Ovary (tissue), 10 donors: Measurements from ENCODE around the gene GABRA4. TPM values are rescaled to one million over a fixed set of nuclear protein-coding genes. Genes with fewer than 3 reads are reported as not detected.

Experiments used
- DNase-seq, 5 donors: peaks; one replicate each; pipeline ENCODE4 v3.0.0-alpha.2; 2019 to 2020
- H3K27ac ChIP-seq, 2 donors: fragments of 200-600 bp; one replicate each; pipeline versions ENCODE4 v1.5.1 to v1.8.0; 2019 to 2022
- H3K27me3 ChIP-seq: fragments of 200-600 bp; one replicate; pipeline ENCODE4 v1.8.0; 2022
- H3K36me3 ChIP-seq: fragments of 200-600 bp; sonication (generic); one replicate; pipeline ENCODE4 v1.5.1; 2019
- H3K4me1 ChIP-seq: one replicate; pipeline ENCODE4 v1.8.1; 2013; ENCODE audit warnings: mild to moderate bottlenecking, moderate library complexity; ENCODE audit not compliant: insufficient read depth
- H3K4me3 ChIP-seq: fragments of 200-600 bp; sonication (generic); one replicate; pipeline ENCODE4 v1.5.1; 2017
- H3K9me3 ChIP-seq, 2 donors: fragments of 200-600 bp in 1 of 2; sonication (generic) in 1 of 2; one replicate each; pipeline versions ENCODE4 v1.5.1 to v1.8.1; 2013 to 2019; ENCODE audit warnings: mild to moderate bottlenecking in 1 of 2, moderate library complexity in 1 of 2
- CTCF ChIP-seq, 3 donors: fragments of 450-650 bp in 2 of 3; fragments of 200-600 bp in 1 of 3; IDR thresholded peaks; one replicate each; pipeline versions ENCODE4 v1.5.1 to v1.8.0; 2016 to 2022; ENCODE audit warnings: antibody characterized with exemption in 3 of 3, mild to moderate bottlenecking in 1 of 3
- EP300 ChIP-seq: sonication (generic); formaldehyde crosslinking; IDR thresholded peaks from one replicate; pipeline ENCODE4 v1.6.1; 2017; ENCODE audit warnings: antibody characterized with exemption
- POLR2A ChIP-seq: fragments of 450-650 bp; IDR thresholded peaks from one replicate; pipeline ENCODE4 v1.6.1; 2017; ENCODE audit warnings: antibody characterized with exemption, mild to moderate bottlenecking, moderate library complexity
- WGBS, 3 donors: extraction: QIAGEN DNeasy Blood & Tissue Kit in 1 of 3; methylation state at CpG; one replicate each; pipeline versions ENCODE4 v1.1.5 to v1.1.7; 2013 to 2017; 5-methylcytosine and 5-hydroxymethylcytosine counted together
- intact Hi-C, 4 donors: fragments of 100-400 bp; cut with DNase I; formaldehyde crosslinking; loops; one replicate each; pipeline versions ENCODE4 v1.11.0 to v1.15.1; 2022 to 2023
- long read RNA-seq, 3 donors: library from polyadenylated mRNA in 2 of 3; unstranded in 2 of 3; transcript quantifications; one replicate each; pipeline ENCODE4 v2.0.0 and lab custom pipeline, GENCODE V29; 2021 to 2026
- polyA plus RNA-seq, 2 donors: library from polyadenylated mRNA; stranded (reverse); fragments of 200-250 nt in 1 of 2; fragments of 350-450 nt in 1 of 2; fragmentation: Illumina TruSeq in 1 of 2; extraction: RNeasy Lipid Tissue Mini Kit (QIAGEN cat#74804) in 1 of 2; gene quantifications; one replicate each; pipeline ENCODE4 v1.2.3, GENCODE V29; 2013 to 2014
- total RNA-seq, 7 donors: library from RNA; depleted of rRNA in 2 of 7; stranded (reverse); fragments of >200 nt in 2 of 7; fragmentation: NEBNext Ultra II Directional in 3 of 7; extraction: Animal tissue kit (Norgen Biotek cat#: 25700) in 3 of 7; gene quantifications; one replicate each; pipeline versions ENCODE4 v1.1.0 to v1.2.4, GENCODE V29; 2016 to 2023
- donor health status: DM: no; HTN: no; CAD: no; lungs with moderate emphysema.
- donor health status: DM: no; HTN: no; CAD: no.
- donor health status: Bipolar disorder and iron deficiency.
- donor health status: DM: yes; HTN: yes; CAD: no.
- donor health status: DM: no; HTN: no; CAD: no.
- donor health status: DM: yes; HTN: yes; CAD: no.

GABRA4 gene
- under 1 TPM in 1 of 7 donors, not detected in 6; under 0.01 TPM for total RNA-seq
- polyA plus RNA-seq: not detected
- long read RNA-seq, donor 1: 0 reads
- long read RNA-seq, donor 2: 0 reads
- long read RNA-seq, donor 3: 0 reads

DNA sequence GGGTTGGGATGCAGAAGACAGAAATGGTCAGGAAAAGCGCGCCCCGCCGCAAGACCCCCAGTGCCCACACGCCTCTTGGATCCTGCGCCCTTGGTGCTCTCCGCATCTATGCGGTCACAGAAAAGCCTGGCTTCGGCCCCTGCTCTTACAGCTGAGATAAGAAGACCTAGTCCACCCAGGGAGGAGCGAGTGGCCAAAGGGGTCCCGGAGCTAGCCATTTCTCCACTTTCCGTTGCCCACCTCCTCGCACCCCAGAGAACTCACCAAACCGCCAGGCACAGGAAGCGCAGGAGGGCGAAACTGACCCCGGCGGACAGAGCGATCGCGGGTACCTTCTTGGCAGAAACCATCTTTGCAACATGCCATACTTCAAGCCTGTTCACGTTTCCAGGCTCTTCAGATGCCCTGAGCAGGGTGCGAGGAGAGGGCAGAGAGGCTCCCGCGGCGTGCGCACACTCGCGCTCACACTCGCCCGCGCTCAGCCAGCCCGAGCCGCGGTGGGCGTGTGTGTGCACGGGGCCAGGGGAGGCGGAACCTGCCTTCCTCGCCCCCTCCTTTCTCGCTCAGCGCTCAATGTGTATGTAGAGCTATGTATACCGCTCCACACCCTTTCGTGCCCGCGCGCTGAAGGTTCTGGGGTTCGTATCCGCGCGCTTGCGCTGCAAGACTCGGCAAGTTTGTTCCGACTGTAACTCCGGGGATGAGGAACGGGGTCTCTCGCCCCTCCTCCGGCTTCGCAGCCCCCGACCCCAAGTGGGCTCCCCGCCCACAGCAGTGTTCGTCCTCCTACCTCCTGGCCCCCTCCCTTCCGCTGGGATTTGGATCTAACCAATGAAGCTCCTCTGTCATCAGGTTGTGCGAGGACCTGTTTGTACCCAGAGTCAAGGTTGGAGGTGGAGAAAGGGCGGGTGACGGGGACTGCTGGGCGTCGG lies at the start of gene GABRA4:
GABRA4 (minus strand) TSS at position 507 of the 932 bp plus-strand sequence; CDS start at position 350, 157 bp downstream.
- no peak for DNase-seq
- whole genome bisulfite sequencing, 3 donors: 1% methylated on average over 50 to 67 of the region's 67 CpGs
- intact Hi-C loops: no loop called here
- Histone ChIP-seq H3K36me3 (no peaks in the 10 kb centered on the region), H3K27ac (no peak within 1 kb of the TSS), H3K9me3 (no peaks in the 10 kb centered on the region), H3K27me3 (no peaks in the 10 kb centered on the region), H3K4me1 (no peaks in the 10 kb centered on the region), H3K4me3 (no peak within 1 kb of the TSS)
- TF ChIP-seq EP300 (no peak), POLR2A (no peak), CTCF (IDR thresholded peaks at IDR 0.05) (no peak)

- Histone ChIP-seq H3K4me1 (no peaks in the 10 kb centered on the region), H3K36me3 (no peaks in the 10 kb centered on the region), H3K4me3 (no peak overlapping the region), H3K9me3 (no peaks in the 10 kb centered on the region), H3K27me3 (no peaks in the 10 kb centered on the region), H3K27ac (no peak overlapping the region)
- WGBS, 3 donors: 86 to 89% (median 87%) methylated on average over 3 of the region's 3 CpGs
- DNase-seq: no peak
- intact Hi-C loops: no loop called here
- TF ChIP-seq POLR2A: no peak
- TF ChIP-seq CTCF (IDR thresholded peaks at IDR 0.05): no peak
- TF ChIP-seq EP300: no peak
Observed at GRCh38 chr4:47040828-47041227, 47.4 kb upstream of the GABRA4 start.

DNA sequence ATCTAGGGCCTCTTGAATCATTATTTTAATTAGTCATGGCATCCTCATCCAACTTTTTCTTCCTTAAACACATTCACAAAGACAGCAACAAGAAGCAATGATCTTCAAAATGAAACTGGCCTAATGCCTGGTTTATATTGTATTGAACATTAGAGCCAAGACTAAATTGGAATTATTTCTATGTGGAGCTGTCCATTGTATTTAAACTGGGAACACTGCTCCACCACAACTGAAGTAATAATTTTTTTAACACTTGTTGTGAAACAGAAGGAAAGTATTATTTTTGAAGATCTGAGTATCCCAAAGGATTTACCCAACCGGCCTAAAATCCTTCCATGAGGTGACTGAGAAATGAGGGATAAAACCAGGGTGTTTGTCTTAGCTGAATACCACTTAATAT lies 44.9 kb upstream of the GABRA4 start:
- intact Hi-C loops: no loop called here
- WGBS, 3 donors: 79 to 85% (median 85%) methylated on average over 1 of the region's 1 CpG
- DNase-seq: no peak
- H3K36me3 ChIP-seq: no peaks in the 10 kb centered on the region
- TF ChIP-seq EP300 (no peak), POLR2A (no peak), CTCF (IDR thresholded peaks at IDR 0.05) (no peak)
- no peak overlapping the region for H3K27ac ChIP-seq
- no peaks in the 10 kb centered on the region for H3K9me3 ChIP-seq
- H3K4me1 ChIP-seq: no peaks in the 10 kb centered on the region
- no peaks in the 10 kb centered on the region for H3K27me3 ChIP-seq
- H3K4me3 ChIP-seq: no peak overlapping the region

- 3 to 4% (median 4%) methylated on average over 33 to 47 of the region's 47 CpGs for WGBS, 3 donors
- Histone ChIP-seq H3K27me3 (no peaks in the 10 kb centered on the region), H3K36me3 (no peaks in the 10 kb centered on the region), H3K4me3 (peak overlapping the region; percentile 40), H3K4me1 (peaks cover 4% of the 10 kb centered on the region), H3K9me3 (no peaks in the 10 kb centered on the region), H3K27ac (no peak overlapping the region)
- intact Hi-C loops: no loop called here
- peak in 4 of 5 donors; percentile 9 to 48 (median 23) for DNase-seq
- TF ChIP-seq EP300 (no peak), POLR2A (no peak), CTCF (IDR thresholded peaks at IDR 0.05) (no peak)
Observed at GRCh38 chr4:47032405-47033106, 39.2 kb upstream of the GABRA4 start.
